ENCODE results near the gene CAMTA1. TPM values are rescaled to one million over a fixed set of nuclear protein-coding genes. Genes with fewer than 3 reads are reported as not detected.

The CAMTA1 gene
- polyA plus RNA-seq, 1 experiment, result 64.9 TPM

DNA sequence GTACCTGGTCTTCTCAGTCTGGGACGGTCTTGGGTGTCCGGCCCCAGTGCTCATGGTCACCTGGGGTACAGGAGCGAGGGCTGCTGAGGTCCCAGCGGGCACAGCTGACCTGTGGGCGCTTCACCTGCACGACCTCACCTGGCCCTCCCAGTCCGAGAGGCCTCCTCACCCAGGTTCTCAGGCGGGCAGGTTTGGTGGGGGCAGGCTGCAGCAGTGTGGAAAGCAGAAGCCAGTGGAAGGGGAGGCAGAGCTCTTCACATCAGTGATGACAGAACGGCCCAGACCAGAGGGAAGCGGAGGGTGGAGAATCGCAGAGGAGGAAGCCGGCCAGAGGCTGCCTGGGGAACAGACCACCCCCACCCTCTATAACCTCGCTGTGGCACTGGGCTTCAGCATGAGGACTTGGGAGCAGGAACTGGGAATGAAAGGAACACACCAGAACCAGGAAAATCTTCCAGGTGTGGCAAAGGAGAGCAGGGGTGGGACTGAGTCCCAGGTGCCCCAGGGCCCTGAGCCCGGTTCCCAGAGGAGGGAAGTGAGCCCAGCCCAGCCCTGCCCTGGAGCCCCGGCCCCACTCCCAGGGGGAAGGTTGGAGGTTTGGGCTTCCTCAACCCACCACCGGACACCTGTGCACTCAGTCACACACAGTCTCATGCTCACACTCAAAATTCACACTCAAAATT is 720.7 kb downstream of the CAMTA1 start:
- CTCF ChIA-PET, result no interaction called here
- no peak for DNase-seq (ENCODE audit: low read depth, low spot score)
- no peaks in the 10 kb centered on the region for H3K27me3 ChIP-seq (ENCODE audit: control insufficient read depth, insufficient read depth, low read length)
- no peak overlapping the region for H3K4me3 ChIP-seq (ENCODE audit: low read depth, low read length)
- POLR2A ChIA-PET, result no interaction called here
- H3K9me3 ChIP-seq (ENCODE audit: control insufficient read depth, insufficient read depth, low read length), result no peaks in the 10 kb centered on the region; the same call in 1 of the 2 replicates
- no peak overlapping the region for H3K27ac ChIP-seq (ENCODE audit: low read depth, low read length)
- TF ChIP-seq, protein P1, sequence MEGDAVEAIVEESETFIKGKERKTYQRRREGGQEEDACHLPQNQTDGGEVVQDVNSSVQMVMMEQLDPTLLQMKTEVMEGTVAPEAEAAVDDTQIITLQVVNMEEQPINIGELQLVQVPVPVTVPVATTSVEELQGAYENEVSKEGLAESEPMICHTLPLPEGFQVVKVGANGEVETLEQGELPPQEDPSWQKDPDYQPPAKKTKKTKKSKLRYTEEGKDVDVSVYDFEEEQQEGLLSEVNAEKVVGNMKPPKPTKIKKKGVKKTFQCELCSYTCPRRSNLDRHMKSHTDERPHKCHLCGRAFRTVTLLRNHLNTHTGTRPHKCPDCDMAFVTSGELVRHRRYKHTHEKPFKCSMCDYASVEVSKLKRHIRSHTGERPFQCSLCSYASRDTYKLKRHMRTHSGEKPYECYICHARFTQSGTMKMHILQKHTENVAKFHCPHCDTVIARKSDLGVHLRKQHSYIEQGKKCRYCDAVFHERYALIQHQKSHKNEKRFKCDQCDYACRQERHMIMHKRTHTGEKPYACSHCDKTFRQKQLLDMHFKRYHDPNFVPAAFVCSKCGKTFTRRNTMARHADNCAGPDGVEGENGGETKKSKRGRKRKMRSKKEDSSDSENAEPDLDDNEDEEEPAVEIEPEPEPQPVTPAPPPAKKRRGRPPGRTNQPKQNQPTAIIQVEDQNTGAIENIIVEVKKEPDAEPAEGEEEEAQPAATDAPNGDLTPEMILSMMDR (IDR thresholded peaks at IDR 0.05; ENCODE audit: low read depth, low read length), result no peak

DNA sequence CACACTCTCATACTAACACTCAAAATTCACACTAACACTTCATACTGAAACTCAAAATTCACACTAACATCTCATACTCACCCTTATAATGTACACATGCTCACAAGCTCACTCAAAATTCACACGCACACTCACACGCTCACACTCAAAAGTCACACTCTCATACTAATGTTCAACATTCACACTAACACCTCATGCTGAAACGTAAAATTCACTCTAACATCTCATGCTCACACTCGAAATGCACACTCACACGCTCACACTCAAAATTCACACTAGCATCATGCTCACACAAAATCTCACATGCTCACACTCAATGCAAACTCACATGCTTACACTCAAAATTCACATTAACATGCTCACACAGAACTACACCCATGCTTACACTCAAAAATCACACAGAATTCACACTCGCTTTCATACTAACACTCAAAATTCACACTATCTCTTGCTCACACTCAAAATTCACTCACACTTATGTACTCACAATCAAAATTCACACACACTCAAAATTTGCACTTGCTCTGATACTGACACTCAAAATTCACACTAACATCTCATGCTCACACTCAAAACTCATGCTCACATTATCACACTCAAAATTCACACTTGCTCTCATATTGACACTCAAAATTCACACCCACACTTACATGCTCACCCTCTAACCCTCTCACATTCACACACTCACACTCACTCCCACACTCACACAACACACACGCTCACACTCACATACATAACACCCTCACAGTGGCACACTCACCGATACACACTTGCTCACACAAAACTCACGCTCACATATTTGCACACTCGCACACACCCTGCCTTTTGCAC is 721.4 kb downstream of the CAMTA1 start:
- CTCF ChIA-PET, result no interaction called here
- H3K27ac ChIP-seq (ENCODE audit: low read depth, low read length), result no peak overlapping the region
- TF ChIP-seq, protein P1 (IDR thresholded peaks at IDR 0.05; ENCODE audit: low read depth, low read length), result no peak
- DNase-seq (ENCODE audit: low read depth, low spot score), result no peak
- POLR2A ChIA-PET, result no interaction called here
- no peak overlapping the region for H3K4me3 ChIP-seq (ENCODE audit: low read depth, low read length)
- H3K9me3 ChIP-seq (ENCODE audit: control insufficient read depth, insufficient read depth, low read length), result no peaks in the 10 kb centered on the region; the same call in 1 of the 2 replicates
- H3K27me3 ChIP-seq (ENCODE audit: control insufficient read depth, insufficient read depth, low read length), result no peaks in the 10 kb centered on the region

DNA sequence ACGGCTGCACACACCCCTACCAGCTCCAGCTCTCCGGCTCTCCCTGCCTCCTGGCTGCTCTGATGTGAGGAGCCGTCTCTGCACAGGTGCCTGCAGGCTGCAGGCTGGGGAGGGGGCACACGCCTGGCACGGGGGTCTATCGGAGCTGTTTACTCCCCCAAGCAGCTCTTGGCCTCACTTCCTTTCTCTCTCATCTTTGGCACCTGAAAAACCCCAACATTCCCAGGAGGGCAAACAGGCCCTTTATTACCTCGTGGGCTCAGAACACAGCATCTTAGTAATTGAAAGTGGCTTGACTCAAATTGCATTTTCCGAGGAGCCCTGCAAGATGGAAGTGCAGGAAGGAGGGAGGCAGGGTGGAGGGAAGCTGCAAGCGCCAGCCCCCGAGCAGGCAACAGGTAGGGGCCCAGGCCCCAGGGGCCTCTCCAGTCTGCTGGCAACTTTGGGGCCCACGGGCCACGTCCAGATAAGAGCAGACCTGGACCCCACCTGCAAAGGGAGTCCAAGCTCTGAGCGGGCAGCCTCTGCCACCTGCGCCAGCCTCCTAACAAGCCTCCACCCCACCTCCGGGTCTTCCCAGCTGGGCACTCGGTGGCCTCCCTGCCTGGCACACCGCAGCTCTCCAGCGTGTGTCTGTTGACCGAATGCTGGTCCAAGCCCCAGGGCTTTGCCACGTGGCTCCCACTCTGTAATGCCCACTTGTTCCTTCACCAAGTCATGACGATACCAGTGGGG is 722.2 kb downstream of the CAMTA1 start:
- Histone ChIP-seq H3K9me3 (ENCODE audit: control insufficient read depth, insufficient read depth, low read length) (no peaks in the 10 kb centered on the region; the same call in 1 of the 2 replicates), H3K4me3 (ENCODE audit: low read depth, low read length) (no peak overlapping the region), H3K27ac (ENCODE audit: low read depth, low read length) (no peak overlapping the region), H3K27me3 (ENCODE audit: control insufficient read depth, insufficient read depth, low read length) (no peaks in the 10 kb centered on the region)
- CTCF ChIA-PET, result no interaction called here
- POLR2A ChIA-PET, result no interaction called here
- TF ChIP-seq, protein P1 (IDR thresholded peaks at IDR 0.05; ENCODE audit: low read depth, low read length), result no peak
- no peak for DNase-seq (ENCODE audit: low read depth, low spot score)

DNA sequence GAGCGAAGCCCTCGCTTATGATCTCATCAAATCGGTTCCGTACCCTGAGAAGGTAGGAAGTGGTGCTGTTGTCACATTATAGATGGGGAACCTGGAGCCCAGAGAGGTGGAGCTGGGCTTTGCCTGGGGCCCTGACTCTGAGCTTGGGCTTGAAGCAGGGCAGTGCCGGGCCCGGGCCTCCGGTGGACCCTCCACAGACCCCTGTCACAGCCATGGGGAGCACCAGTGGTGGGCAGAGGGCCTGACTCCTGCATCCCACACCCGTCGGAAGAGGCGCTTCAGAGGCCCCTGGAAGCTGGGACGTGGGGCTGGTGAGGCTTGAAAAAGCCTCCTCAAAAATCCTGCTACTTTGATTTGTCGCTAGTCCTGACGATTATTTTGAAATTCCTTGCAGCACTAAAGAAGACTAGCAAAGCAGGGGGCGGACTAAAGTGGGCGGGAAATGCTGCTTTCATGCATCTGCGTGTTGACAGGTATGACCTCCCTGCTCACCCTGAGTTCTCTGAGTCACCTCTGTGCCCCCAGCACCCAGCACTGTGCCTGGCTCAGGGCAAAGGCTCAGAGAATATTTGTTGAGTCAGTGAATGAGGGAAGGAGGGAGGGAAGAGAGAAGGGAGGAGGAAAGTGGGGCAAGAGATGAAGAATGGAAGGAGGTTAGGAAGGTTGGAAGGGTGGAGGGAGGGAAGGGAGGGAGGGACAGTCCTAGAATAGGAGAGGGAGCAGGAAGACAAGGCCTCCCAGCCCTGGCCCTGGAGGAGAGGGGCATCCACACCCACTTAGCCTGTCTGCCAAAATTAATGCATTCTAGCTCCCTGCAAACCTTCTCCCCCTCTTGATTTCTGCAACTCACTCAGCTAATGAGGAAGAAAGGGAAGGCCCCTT is 723.0 kb downstream of the CAMTA1 start:
- no peak overlapping the region for H3K4me3 ChIP-seq (ENCODE audit: low read depth, low read length)
- ChIA-PET CTCF (no interaction called here), POLR2A (no interaction called here)
- no peaks in the 10 kb centered on the region for H3K27me3 ChIP-seq (ENCODE audit: control insufficient read depth, insufficient read depth, low read length)
- H3K27ac ChIP-seq (ENCODE audit: low read depth, low read length), result no peak overlapping the region
- H3K9me3 ChIP-seq (ENCODE audit: control insufficient read depth, insufficient read depth, low read length), result no peaks in the 10 kb centered on the region; the same call in 1 of the 2 replicates
- TF ChIP-seq, protein P1 (IDR thresholded peaks at IDR 0.05; ENCODE audit: low read depth, low read length), result no peak
- DNase-seq (ENCODE audit: low read depth, low spot score), result no peak
